ENCODE results near the gene ZNF324.
"Not testable (repeated sequence)": the region's sequence is repeated elsewhere in the genome, so short reads cannot be mapped to it uniquely, and the experiment has no call there.

- not testable (repeated sequence) for TF ChIP-seq SP1 (IDR thresholded peaks at IDR 0.05; ENCODE audit: low read depth); POLR2A (IDR thresholded peaks at IDR 0.05; ENCODE audit: borderline replicate concordance, extremely low read depth, insufficient read depth, insufficient read length); CTCF (IDR thresholded peaks at IDR 0.05 in 2 of 3, conservative IDR thresholded peaks at IDR 0.05 in 1 of 3; ENCODE audit: borderline replicate concordance in 1 of 3, insufficient read depth in 1 of 3, low read depth in 2 of 3, low read length in 2 of 3); POLR2AphosphoS5 (IDR thresholded peaks at IDR 0.05; ENCODE audit: low read depth, low read length); RAD21 (IDR thresholded peaks at IDR 0.05; ENCODE audit: low read depth); CEBPB (IDR thresholded peaks at IDR 0.05; ENCODE audit: low read depth); EZH2phosphoT487 (IDR thresholded peaks at IDR 0.05; ENCODE audit: borderline replicate concordance); ATF3 (IDR thresholded peaks at IDR 0.05); EGR1 (IDR thresholded peaks at IDR 0.05; ENCODE audit: low read depth); EZH2 (IDR thresholded peaks at IDR 0.05)
Observed at GRCh38 chr19:58470837-58471543, 4.1 kb downstream of the ZNF324 start.

Measured in HCT116 (cell line).